Spinal cord (tissue), 10 donors: ENCODE measurements around the gene GON7. TPM values are rescaled to one million over a fixed set of nuclear protein-coding genes. Genes with fewer than 3 reads are reported as not detected.
A peak's percentile ranks its signal among the peaks of the same experiment; 100 is the strongest.

Experiments used
- DNase-seq, 6 donors: peaks; one replicate each; pipeline versions ENCODE4 v3.0.0 to v3.0.0-alpha.2; 2013 to 2015; ENCODE audit warnings: low spot score in 6 of 6, low read depth in 4 of 6
- H3K27ac ChIP-seq: one replicate; pipeline ENCODE4 v1.5.1; 2013; ENCODE audit warnings: low read depth, low read length, control low read depth
- H3K27me3 ChIP-seq: one replicate; pipeline ENCODE4 v1.6.1; 2013; ENCODE audit warnings: low read length; ENCODE audit not compliant: control insufficient read depth, insufficient read depth
- H3K36me3 ChIP-seq: one replicate; pipeline ENCODE4 v1.6.1; 2013; ENCODE audit warnings: low read length; ENCODE audit not compliant: control insufficient read depth, insufficient read depth
- H3K4me1 ChIP-seq: one replicate; pipeline ENCODE4 v1.6.1; 2013; ENCODE audit warnings: low read length; ENCODE audit not compliant: control insufficient read depth, insufficient read depth
- H3K4me3 ChIP-seq: one replicate; pipeline ENCODE4 v1.5.1; 2013; ENCODE audit warnings: low read depth, low read length, control low read depth
- H3K9me3 ChIP-seq: one replicate; pipeline ENCODE4 v1.6.1; 2013; ENCODE audit warnings: low read length; ENCODE audit not compliant: control insufficient read depth, insufficient read depth
- WGBS: methylation state at CpG from one replicate; pipeline ENCODE4 v1.1.5; 2013; ENCODE audit warnings: missing lambda C conversion rate; ENCODE audit not compliant: insufficient coverage; 5-methylcytosine and 5-hydroxymethylcytosine counted together
- polyA plus RNA-seq, 2 donors: library from polyadenylated mRNA; unstranded; fragments of 120-200 nt; gene quantifications; one replicate each; pipeline ENCODE4 v1.2.1, GENCODE V29; 2013; ENCODE audit not compliant: insufficient read length in 2 of 2
- total RNA-seq, 2 donors: library from RNA; depleted of rRNA in 1 of 2; stranded (reverse); fragments of 120-200 nt in 1 of 2; fragments of >200 nt in 1 of 2; gene quantifications; one replicate each; pipeline versions ENCODE4 v1.2.3 to v1.2.4, GENCODE V29; 2013 to 2014
- donor health status: healthy.

The GON7 gene
- total and polyA plus RNA-seq, 4 donors = 13.6 to 22.0 (median 16.8) TPM

GRCh38 chr14:93207468-93208308 is 823 bp upstream of the GON7 start:
- H3K27ac ChIP-seq = peak overlapping the region; percentile 86
- DNase-seq = peak in 5 of 6 donors; percentile 12 to 76 (median 40)

GRCh38 chr14:93201155-93201704 is 5.6 kb downstream of the GON7 start:
- Histone ChIP-seq H3K36me3 (peaks cover 5% of the 10 kb centered on the region), H3K4me1 (peaks cover 8% of the 10 kb centered on the region), H3K27ac (no peak overlapping the region), H3K27me3 (no peaks in the 10 kb centered on the region), H3K9me3 (no peaks in the 10 kb centered on the region), H3K4me3 (no peak overlapping the region)
- no peak for DNase-seq
- no CpG with 5 or more reads among the region's 7 CpGs for WGBS

More at GRCh38 chr14:93207468-93208308, 823 bp upstream of the GON7 start:
- Histone ChIP-seq H3K4me3 (peak overlapping the region; percentile 82), H3K9me3 (no peaks in the 10 kb centered on the region), H3K36me3 (peaks cover 11% of the 10 kb centered on the region), H3K27me3 (no peaks in the 10 kb centered on the region), H3K4me1 (peaks cover 13% of the 10 kb centered on the region)
- WGBS = 0% methylated on average over 18 of the region's 23 CpGs

GRCh38 chr14:93200553-93200952 is 6.3 kb downstream of the GON7 start:
- no peak overlapping the region for H3K4me3 ChIP-seq
- no peaks in the 10 kb centered on the region for H3K9me3 ChIP-seq
- H3K4me1 ChIP-seq = peaks cover 3% of the 10 kb centered on the region
- H3K27ac ChIP-seq = no peak overlapping the region
- 100% methylated on average over 5 of the region's 5 CpGs for WGBS
- no peaks in the 10 kb centered on the region for H3K27me3 ChIP-seq
- no peak for DNase-seq
- H3K36me3 ChIP-seq = peaks cover 5% of the 10 kb centered on the region

GRCh38 chr14:93199031-93199430 is 7.8 kb downstream of the GON7 start:
- Histone ChIP-seq H3K9me3 (no peaks in the 10 kb centered on the region), H3K4me1 (no peaks in the 10 kb centered on the region), H3K4me3 (no peak overlapping the region), H3K27me3 (no peaks in the 10 kb centered on the region), H3K36me3 (peaks cover 2% of the 10 kb centered on the region), H3K27ac (no peak overlapping the region)
- WGBS = 92% methylated on average over 4 of the region's 4 CpGs
- no peak for DNase-seq

DNA sequence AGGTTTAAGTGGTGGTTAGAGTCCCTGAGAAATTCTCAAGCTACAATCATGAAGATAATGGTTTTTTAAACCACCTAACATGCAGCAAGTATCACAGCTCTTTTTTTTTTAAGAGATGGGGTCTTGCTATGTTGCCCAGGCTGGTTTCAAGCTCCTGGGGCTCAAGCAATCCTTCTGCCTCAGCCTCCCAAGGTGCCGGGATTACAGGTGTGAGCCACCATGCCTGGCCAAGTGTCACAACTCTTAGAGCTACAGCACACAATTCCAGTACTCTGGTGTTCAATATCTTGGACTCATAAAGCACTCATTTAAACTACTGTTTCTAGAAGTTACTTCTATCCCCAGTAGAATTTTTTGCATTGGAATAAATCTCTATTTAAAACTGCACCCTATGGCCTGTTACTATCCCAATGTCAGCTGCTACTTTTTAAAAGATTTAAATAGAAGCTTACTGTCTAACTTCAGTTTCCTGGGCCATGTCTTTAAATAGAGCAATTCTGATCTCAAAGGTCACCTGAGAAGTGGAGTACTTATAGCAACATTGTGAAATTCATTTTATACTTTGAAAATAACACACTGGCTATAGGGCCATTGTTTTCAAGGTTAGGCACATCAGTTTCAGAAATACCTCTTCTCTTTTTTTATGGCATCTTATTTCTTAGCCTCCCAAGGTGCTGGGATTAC is 11.4 kb downstream of the GON7 start:
- Histone ChIP-seq H3K4me3 (no peak overlapping the region), H3K9me3 (no peaks in the 10 kb centered on the region), H3K4me1 (no peaks in the 10 kb centered on the region), H3K27ac (no peak overlapping the region), H3K36me3 (peaks cover 2% of the 10 kb centered on the region), H3K27me3 (no peaks in the 10 kb centered on the region)
- no peak for DNase-seq
- WGBS = 100% methylated on average over 1 of the region's 1 CpG

DNA sequence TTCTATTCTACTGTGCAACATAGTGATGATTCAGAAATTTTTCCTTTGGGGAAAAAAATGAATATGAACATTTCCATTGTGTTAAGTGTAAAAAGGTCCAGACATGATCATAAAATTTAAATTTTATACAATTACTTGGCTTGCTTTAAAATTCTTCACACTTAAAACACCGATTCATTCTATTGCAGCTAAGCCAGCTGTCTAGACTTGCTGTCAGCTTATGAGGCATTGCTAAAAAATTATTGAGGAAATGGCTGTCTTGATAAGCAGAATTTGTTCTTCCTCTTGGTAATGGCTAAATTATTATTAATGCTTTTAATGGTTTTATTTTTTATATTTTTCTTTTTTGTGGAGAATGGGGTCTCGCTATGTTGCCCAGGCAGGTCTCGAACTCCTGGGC is 19.9 kb downstream of the GON7 start:
- Histone ChIP-seq H3K4me1 (peaks cover 21% of the 10 kb centered on the region), H3K36me3 (peaks cover 18% of the 10 kb centered on the region), H3K9me3 (no peaks in the 10 kb centered on the region), H3K27me3 (no peaks in the 10 kb centered on the region), H3K4me3 (no peak overlapping the region), H3K27ac (no peak overlapping the region)
- no peak for DNase-seq
- no CpG with 5 or more reads among the region's 3 CpGs for WGBS

DNA sequence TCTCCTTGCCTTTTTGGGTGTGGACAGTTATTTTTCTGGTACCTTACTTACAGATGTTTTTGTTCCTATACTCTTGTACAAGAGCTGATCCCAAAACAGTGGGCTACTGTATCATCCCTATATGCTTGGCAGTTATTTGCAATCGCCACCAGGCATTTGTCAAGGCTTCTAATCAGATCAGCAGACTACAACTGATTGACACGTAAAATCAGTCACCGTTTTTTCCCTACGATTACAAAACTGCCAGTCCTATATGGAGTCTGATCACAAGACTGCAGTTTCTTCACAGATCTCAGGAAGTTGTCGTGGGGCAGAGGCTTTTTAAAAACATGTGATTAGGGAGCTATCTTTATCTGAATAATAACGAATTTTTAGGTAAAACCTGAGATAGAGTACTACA is 20.4 kb downstream of the GON7 start:
- DNase-seq = no peak
- no peak overlapping the region for H3K27ac ChIP-seq
- H3K36me3 ChIP-seq = peaks cover 19% of the 10 kb centered on the region
- H3K27me3 ChIP-seq = no peaks in the 10 kb centered on the region
- no peaks in the 10 kb centered on the region for H3K9me3 ChIP-seq
- H3K4me1 ChIP-seq = peaks cover 21% of the 10 kb centered on the region
- WGBS = 86% methylated on average over 1 of the region's 6 CpGs
- no peak overlapping the region for H3K4me3 ChIP-seq

- no peaks in the 10 kb centered on the region for H3K9me3 ChIP-seq
- peak overlapping the region; percentile 84 for H3K27ac ChIP-seq
- no peak for DNase-seq
- no peaks in the 10 kb centered on the region for H3K27me3 ChIP-seq
- H3K36me3 ChIP-seq = peaks cover 21% of the 10 kb centered on the region
- 0% methylated on average over 6 of the region's 10 CpGs for whole genome bisulfite sequencing
- H3K4me1 ChIP-seq = peaks cover 21% of the 10 kb centered on the region
- H3K4me3 ChIP-seq = peak overlapping the region; percentile 75
Measured at GRCh38 chr14:93185349-93185720, 21.5 kb downstream of the GON7 start.

- peaks cover 21% of the 10 kb centered on the region for H3K4me1 ChIP-seq
- H3K27me3 ChIP-seq = no peaks in the 10 kb centered on the region
- under 1% methylated on average over 124 of the region's 124 CpGs for WGBS
- peak within 1 kb of the TSS; percentile 92 for H3K27ac ChIP-seq
- no peaks in the 10 kb centered on the region for H3K9me3 ChIP-seq
- peak within 1 kb of the TSS; percentile 94 for H3K4me3 ChIP-seq
- DNase-seq = peak; percentile 68 to 95 (median 81)
- peaks cover 20% of the 10 kb centered on the region for H3K36me3 ChIP-seq
Measured at GRCh38 chr14:93184391-93185348, 22.2 kb downstream of the GON7 start, which contains the start of the genes LYSET and MOAP1. Gene LYSET, plus strand, starts transcription at chr14:93185317. Its CDS starts 89 bp downstream, at chr14:93185406. Gene MOAP1, minus strand, starts transcription at chr14:93184897. Its CDS starts 655 bp downstream, at chr14:93184242.
